WI38 (cell line): ENCODE measurements around the gene ZHX3.

ENCODE experiments used
- H3K4me3 ChIP-seq: 2 replicates; pipeline ENCODE4 v1.5.1; 2011; ENCODE audit warnings: low read depth, mild to moderate bottlenecking, control low read depth, low read length
- CTCF ChIP-seq: IDR thresholded peaks from 2 replicates; pipeline ENCODE4 v1.5.1; 2012; ENCODE audit warnings: low read depth, mild to moderate bottlenecking, control low read depth, low read length

Gene ZHX3

GRCh38 chr20:41200446-41201202 lies 116.9 kb downstream of the ZHX3 start:
- no peak for TF ChIP-seq CTCF

DNA sequence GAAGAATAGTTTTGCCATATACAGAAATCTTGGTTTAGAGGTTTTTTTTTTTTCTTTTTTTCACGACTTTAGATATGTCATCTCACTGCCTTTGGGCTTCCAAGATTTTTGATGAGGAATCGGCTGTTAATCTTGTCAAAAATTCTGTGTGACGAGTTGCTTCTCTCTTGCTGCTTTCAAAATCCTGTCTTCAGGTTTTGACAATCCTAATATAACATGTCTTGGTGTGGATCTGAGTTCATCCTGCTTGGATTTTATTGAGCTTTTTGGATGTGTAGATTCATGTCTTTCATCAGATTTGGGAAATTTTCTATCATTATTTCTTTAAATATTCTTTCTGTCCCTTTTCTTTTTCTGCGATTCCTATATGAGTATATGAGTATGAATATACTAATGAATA lies 119.1 kb downstream of the ZHX3 start:
- no peak overlapping the region for H3K4me3 ChIP-seq
- no peak for TF ChIP-seq CTCF

More at GRCh38 chr20:41200446-41201202, 116.9 kb downstream of the ZHX3 start:
- H3K4me3 ChIP-seq: no peak overlapping the region

- no peak overlapping the region for H3K4me3 ChIP-seq
- no peak for TF ChIP-seq CTCF
Observed at GRCh38 chr20:41196653-41197225, 120.8 kb downstream of the ZHX3 start.

DNA sequence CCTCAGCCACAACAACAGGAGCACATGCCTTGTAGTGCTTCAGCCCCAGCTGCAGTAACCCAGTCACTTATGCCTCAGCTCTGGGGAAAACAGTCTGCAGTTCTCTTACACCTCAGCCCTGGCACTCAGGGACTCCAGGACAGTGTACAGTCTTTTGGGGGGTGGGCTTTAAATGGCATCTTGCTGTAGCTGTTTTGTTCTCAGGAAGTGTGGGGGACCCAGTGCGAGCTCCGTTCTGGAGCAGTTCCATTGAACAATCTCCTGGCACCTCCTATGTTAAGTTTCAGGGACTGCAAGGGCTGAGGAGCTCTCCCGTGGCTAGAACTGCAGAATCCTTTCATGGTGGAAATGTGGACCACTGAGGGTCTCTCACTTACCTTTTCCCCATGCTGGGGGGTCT lies 125.0 kb downstream of the ZHX3 start:
- TF ChIP-seq CTCF: peak; percentile 5; the same call in 1 of the 2 replicates
- no peak overlapping the region for H3K4me3 ChIP-seq

DNA sequence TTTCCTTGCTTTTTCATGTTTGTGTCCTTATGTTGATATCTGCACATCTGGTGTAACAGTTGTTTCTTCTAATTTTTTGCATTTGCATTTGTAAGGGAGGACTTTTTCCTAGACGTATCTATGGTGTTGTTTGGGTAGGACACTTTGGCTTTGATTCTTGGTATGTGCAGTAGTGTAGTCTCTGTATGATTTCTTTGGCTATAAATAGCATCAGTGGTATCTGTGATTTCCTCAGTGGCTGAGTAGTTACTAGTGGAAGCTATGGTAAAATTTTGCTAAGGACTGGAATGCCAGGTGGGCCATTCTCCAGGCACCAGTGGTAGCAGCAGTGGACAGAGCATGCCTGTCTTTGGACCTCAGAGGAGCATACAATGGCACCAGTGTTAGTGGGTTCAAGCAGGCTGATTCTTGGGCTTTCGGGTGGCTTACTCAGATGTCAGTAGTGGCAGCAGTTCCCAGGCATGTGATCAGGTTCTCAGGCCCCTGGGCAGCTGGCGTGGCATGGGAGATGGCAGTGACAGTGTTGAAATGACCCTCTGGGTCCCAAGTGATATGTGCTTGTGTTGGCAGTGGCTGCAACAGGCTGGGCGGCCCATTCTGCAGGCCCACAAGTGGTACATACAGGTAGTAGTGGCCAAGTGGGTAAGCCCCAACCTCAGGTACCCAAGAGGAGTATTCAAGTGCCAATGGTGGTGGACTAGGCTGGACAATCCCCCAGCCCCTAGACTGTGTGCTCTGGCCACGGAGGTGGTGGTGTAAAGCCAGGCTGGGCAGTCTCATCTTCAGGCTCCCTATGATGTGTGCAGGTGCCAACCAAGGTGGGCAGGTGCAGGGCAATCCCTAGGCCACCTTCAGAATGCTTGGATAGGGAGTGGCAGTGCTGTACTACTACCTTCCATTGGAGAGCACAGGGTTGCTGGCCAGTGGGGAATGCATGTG lies 125.7 kb downstream of the ZHX3 start:
- no peak for TF ChIP-seq CTCF

GRCh38 chr20:41187668-41188067 lies 129.9 kb downstream of the ZHX3 start:
- no peak for TF ChIP-seq CTCF
- H3K4me3 ChIP-seq: no peak overlapping the region

More for the DNA sequence above, 125.7 kb downstream of the ZHX3 start:
- no peak overlapping the region for H3K4me3 ChIP-seq
